HS-5 (cell line): ENCODE data around the gene HELB.

Source experiments
- DNase-seq: peaks from one replicate; pipeline ENCODE4 v3.0.0-alpha.2; 2012; ENCODE audit warnings: low read depth

Gene HELB

GRCh38 chr12:66301944-66302826 is at the start of gene HELB:
Gene HELB, plus strand, starts transcription at chr12:66302493. Its CDS starts 111 bp downstream, at chr12:66302604.
- peak; percentile 90 for DNase-seq

GRCh38 chr12:66252771-66253170 is 49.5 kb upstream of the HELB start:
- no peak for DNase-seq

GRCh38 chr12:66255737-66256136 is 46.6 kb upstream of the HELB start:
- no peak for DNase-seq

GRCh38 chr12:66258011-66258410 is 44.3 kb upstream of the HELB start:
- DNase-seq: no peak

GRCh38 chr12:66262737-66263136 is 39.6 kb upstream of the HELB start:
- DNase-seq: no peak

GRCh38 chr12:66268562-66268961 is 33.7 kb upstream of the HELB start:
- no peak for DNase-seq

GRCh38 chr12:66269142-66269541 is 33.2 kb upstream of the HELB start:
- no peak for DNase-seq

- DNase-seq: peak; percentile 23
These were observed 32.4 kb upstream of the HELB start for GRCh38 chr12:66269757-66270383.

- no peak for DNase-seq
These were observed 31.7 kb upstream of the HELB start for GRCh38 chr12:66270613-66271012.

GRCh38 chr12:66272650-66273049 is 29.6 kb upstream of the HELB start:
- no peak for DNase-seq

- no peak for DNase-seq
These were observed 29.1 kb upstream of the HELB start for GRCh38 chr12:66273147-66273546.

GRCh38 chr12:66275040-66275439 is 27.3 kb upstream of the HELB start:
- DNase-seq: no peak

GRCh38 chr12:66279123-66279712 is 23.1 kb upstream of the HELB start:
- DNase-seq: no peak

- no peak for DNase-seq
These were observed 21.7 kb upstream of the HELB start for GRCh38 chr12:66280561-66280960.

- no peak for DNase-seq
These were observed 20.0 kb upstream of the HELB start for GRCh38 chr12:66282244-66282643.

GRCh38 chr12:66287275-66287674 is 15.0 kb upstream of the HELB start:
- no peak for DNase-seq

GRCh38 chr12:66288121-66288520 is 14.2 kb upstream of the HELB start:
- no peak for DNase-seq

- no peak for DNase-seq
These were observed 12.8 kb upstream of the HELB start for GRCh38 chr12:66289485-66289884.

- no peak for DNase-seq
These were observed 11.5 kb upstream of the HELB start for GRCh38 chr12:66290716-66291200.

GRCh38 chr12:66296176-66296683 is 6.1 kb upstream of the HELB start:
- DNase-seq: no peak

GRCh38 chr12:66297080-66297479 is 5.2 kb upstream of the HELB start:
- no peak for DNase-seq

GRCh38 chr12:66297923-66298322 is 4.4 kb upstream of the HELB start:
- no peak for DNase-seq

GRCh38 chr12:66302827-66303169 is 505 bp downstream of the HELB start:
- DNase-seq: no peak
